Activated CD4-positive, CD25-positive, alpha-beta regulatory T cell treated with anti-CD3 and anti-CD28 coated beads, Interleukin-2, amount 50 U/mL, for 24 hours (primary cell): ENCODE data around the gene TBCD.

Experiments used
- ATAC-seq, 2 donors: fragments of 150-1000 bp; cut with Tn5 transposase; one replicate each; pipeline ENCODE4 v1.10.0; 2021; ENCODE audit warnings: mild to moderate bottlenecking in 1 of 2, moderate library complexity in 1 of 2

TBCD gene

DNA sequence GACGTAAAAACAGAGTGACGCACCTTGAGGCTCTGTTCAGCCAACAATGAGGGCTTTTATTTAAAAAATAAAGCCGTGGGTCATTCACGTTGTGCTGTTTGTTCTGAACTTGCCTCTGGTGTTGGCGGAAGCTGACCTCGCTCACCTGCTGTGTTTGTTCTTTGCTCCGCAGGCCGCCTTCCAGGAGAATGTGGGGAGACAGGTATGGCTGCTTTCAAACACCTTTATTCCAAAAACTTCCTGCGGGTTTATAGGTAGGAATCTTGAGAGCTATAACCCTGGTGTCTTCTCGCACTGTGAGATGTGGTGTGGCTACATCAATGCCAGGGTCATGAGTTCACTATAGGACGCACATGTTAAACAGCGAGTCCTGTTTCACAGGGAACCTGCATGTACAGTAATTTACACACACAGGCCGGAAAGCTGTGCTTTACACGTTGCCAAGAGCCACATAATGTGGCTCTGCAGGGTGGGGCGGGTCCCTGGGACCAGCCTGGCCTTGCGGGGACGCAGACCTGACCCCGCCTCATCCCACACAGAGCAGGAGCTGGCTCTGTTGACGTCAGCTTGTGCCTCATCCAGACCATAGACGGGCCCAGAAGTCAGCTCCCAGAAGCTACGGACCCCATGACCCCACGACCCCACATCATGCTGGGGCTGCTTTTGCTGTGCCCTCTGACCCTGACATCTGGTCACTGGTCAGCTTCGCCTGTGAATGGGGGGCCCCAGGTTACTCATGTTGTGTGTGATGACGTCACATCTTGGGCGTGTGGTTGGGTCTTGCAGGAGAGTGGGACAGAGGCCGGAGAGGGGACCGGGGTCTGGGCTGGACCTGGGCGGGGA lies 137.9 kb downstream of the TBCD start:
- ATAC-seq, result no peak

DNA sequence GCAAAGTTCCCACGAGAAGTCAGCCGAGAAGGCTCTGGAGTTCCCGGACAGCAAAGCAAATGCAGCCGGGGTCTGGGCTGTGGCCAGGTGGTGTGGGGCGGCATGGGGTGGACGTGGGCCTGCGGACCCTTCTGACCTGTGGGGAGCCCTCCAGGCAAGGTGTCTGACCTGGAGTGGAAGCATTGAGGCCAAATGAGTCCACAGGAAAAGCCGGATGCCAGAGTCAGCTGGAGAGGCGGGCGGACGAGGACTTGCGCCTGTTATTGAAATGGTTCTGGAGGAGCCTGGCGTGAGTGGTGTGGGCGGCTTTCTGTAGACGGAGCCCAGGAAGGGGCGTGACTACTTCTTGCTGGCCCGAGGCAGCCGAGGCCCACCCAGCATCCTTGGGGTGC lies 138.5 kb downstream of the TBCD start:
- ATAC-seq, result no peak

GRCh38 chr17:82890926-82891678 lies 139.2 kb downstream of the TBCD start:
- ATAC-seq, result no peak

GRCh38 chr17:82891911-82892310 lies 140.0 kb downstream of the TBCD start:
- no peak for ATAC-seq

- ATAC-seq, result peak; percentile 92
Measured at GRCh38 chr17:82892899-82893565, 141.2 kb downstream of the TBCD start.

DNA sequence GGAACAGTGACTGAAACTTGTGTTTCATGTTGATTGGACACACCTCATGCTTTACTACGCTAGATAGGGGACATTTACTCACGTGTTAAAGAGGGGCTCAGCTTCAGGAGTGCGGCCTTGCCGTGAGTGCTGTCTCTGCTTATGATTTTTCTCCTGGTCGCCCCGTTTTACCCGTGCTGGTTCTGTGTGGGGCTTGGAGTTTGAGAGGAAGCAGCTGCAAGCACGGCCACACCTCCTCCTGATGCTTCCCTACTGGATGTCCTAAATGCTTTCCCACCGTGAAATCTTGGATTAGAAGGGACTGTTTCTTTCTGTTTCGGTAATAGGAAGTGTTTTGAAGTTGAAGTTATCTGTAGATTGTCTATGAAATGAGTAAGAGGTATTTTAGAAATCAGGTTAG lies 141.9 kb downstream of the TBCD start:
- ATAC-seq, result peak; percentile 31 to 38

GRCh38 chr17:82894389-82894788 lies 142.5 kb downstream of the TBCD start:
- no peak for ATAC-seq

- no peak for ATAC-seq
Measured at GRCh38 chr17:82895087-82895486, 143.2 kb downstream of the TBCD start.

DNA sequence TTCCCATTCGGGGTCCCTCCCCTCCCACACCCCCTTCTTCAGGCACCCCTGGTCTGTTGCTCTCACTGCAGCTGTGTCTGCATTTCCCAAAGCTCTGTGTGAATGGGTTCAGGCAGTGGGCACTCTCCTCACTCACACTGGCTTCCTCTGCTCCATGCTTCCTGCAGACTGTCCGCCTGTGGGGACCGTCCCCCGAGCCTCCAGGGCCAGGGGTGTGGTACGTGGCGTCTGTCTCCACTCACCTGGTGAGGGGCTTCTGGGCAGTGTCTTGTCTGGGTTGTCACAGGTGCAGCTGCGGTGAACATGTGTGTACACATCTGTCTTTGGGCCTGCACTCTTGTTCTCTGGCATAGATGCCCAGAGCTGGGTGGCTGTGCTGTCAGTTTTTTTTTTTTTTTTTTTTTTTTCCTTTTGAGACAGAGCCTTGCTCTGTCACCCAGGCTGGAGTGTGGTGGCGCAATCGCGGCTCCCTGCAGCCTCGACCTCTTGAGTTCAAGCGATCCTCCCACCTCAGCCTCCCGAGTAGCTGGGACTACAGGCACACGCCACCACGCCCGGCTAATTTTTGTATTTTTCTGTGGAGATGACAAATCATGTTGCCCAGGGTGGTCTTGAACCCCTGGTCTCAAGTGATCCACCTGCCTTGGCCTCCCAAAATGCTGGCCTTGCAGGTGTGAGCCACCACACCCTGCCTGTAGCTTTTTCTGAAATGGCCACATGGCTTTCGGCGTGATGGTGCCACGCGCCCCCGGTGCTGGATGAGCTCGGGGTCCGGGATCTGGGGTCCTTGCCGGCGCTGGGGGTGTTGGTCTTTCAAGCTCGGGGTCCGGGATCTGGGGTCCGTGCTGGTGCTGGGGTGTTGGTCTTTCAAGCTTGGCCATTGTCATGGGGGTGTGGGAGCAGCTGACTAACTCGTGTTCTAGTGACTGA lies 144.5 kb downstream of the TBCD start:
- ATAC-seq, result no peak

DNA sequence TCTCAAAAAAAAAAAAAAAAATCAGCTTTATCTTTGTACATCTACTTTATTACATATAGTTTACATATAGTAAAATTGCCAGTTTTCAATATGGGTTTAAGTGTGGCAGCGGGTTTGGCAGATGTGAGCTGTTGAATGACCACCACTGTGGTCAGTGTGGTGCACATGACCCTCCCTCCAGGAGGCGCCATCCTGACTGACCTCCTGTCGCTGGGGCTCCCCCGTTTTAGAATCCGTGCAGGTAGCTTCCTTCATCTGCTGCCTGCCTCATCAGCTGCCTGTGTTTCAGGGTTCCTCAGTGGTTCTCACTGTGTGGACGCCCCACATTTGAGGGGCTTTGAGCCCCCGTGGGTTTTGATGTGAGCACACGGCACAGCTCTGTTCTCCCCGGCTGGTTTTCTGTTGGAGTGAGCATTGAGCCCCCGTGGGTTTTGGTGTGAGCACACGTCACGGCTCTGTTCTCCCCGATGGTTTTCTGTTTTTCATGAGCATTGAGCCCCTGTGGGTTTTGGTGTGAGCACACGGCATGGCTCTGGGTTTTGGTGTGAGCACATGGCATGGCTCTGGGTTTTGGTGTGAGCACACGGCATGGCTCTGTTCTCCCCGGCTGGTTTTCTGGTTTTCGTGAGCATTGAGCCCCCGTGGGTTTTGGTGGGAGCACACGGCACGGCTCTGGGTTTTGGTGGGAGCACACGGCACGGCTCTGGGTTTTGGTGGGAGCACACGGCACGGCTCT lies 145.8 kb downstream of the TBCD start:
- no peak for ATAC-seq

DNA sequence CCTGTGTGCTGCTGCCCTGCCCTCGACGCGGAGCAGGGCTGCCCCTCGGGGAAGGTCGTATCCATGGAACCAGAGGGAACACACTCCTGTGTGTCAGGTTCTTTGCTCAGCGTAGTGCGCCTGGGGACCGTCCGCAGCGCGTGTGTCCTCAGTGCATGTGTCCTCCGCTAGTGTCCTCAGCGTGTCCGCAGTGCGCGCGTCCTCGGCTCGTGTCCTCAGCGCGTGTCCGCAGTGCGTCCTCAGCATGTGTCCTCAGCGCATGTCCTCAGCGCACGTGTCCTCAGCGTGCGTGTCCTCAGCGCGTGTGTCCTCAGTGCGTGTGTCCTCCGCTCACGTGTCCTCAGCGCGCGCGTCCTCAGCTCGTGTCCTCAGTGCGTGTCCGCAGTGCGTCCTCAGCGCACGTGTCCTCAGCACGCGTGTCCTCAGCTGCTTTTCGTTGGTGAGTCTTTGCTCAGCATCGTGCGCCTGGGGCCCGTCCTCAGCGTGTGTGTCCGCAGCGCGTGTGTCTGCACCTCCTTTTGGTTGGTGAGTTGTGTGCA lies 147.2 kb downstream of the TBCD start:
- no peak for ATAC-seq

DNA sequence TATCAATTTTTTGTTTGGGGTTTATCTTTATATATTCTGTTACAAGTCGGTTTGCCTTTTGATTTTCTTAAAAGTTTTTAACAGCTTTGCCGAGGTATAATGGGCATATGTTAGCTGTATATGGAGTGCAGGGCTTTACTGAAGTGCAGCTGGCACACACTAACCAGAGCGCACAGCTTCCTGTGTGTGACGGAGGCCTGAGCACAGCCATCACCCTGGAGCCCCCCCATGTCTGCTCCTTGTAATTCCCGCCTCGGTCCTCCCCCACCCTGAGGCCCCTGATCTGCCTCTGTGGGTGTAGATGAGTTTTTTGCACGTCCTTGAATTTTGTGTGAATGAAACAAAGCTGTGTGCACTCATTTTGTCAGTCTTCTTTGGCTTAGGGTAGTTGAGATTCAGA lies 148.1 kb downstream of the TBCD start:
- ATAC-seq, result no peak

DNA sequence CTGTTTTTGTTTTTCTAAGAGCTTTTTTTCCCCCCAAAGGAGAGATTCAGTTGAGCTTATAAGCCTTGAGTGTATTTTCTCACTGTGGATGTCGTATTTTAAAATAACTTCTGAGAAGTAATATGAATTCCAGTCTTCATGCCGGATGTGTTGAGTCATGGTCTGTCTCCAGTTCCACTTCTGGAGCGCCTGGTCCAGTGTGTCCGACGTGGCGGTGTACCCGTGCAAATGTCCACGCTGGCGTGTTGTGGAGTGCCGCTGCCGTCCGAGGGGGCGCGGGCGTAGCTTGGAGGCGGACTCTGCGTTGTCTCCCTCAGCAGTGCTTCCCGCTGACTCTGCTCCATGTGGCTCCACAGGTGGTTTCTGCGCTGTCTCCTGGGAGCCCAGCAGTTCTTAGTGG lies 148.9 kb downstream of the TBCD start:
- no peak for ATAC-seq

GRCh38 chr17:82901356-82901755 lies 149.5 kb downstream of the TBCD start:
- ATAC-seq, result no peak

DNA sequence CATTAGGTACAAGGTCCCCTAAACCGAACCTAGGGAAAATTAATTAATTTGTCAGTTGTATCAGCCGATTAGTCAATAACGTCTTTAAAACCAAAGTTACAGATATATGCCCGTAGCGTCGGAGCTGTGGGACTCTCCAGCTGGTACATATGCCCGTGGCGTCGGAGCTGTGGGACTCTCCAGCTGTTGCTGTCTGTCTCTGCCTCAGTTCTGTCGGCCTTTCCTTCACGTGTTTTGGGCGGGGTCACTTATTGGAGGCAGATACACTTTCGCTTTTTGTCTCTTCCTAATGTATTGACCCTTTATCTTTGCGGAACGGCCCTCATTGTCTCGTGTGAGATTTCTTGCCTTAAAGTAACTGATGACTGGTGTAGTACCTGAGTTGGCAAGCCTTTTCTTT lies 150.0 kb downstream of the TBCD start:
- ATAC-seq, result no peak

DNA sequence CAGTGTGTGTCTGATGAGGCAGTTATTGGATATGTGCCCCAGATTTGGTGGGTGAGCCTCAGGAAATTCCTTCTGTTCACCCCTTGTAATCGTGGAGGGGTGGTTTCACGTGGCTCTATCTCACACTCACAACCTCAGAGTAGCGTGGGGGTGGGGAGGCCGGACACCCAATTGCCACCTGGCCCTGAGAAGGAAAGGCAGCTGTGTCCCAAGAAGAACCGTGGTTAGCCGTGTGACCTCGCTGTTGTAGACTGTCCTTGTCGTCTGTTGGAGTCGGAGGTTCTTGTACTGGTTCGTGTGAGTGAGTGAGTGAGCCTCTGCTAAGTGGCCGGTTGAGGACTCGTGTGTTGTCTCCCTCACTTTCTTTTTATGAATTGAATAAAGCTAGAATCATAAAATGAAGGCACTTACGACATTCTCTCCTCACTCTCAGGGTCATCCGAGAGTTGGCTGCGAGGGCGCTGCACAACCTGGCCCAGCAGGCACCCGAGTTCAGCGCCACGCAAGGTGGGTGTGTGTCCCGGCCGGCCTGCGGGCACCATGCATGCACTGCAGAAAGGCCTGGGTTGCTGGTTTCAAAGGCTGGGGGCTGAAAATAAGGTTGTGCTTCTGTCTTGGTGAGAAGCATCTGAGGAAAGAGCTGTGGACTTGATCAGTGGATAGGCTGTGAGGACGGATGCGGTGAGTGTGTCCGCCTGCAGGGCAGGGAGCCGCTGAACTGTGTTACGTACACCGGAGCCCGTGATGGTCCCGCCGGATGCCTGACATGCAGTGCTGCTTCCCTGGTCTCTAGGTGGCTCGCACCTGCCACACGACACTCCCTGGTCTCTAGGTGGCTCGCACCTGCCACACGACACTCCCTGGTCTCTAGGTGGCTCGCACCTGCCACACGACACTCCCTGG lies 151.4 kb downstream of the TBCD start:
- no peak for ATAC-seq

DNA sequence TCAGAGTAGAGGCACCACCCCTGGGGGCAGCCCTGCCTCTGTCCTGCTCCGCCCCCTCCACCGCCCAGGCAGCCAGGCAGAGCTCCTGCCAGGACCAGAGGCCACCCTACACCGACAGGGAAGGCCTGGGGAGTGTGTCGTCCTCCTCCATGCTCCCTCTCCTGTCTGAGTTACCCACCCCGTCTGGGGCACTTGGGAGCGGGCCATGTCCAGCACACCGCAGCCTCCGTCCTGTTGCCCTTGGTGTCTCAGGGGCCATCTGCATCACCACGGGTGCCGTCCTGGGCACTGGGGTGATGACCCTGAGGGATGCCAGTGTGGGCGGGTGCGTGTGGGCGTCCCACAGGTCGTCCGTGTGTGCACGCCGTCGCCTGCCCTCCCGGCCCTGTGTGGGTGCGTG lies 153.3 kb downstream of the TBCD start:
- ATAC-seq, result no peak

GRCh38 chr17:82907797-82908542 lies 156.1 kb downstream of the TBCD start:
- ATAC-seq, result no peak

DNA sequence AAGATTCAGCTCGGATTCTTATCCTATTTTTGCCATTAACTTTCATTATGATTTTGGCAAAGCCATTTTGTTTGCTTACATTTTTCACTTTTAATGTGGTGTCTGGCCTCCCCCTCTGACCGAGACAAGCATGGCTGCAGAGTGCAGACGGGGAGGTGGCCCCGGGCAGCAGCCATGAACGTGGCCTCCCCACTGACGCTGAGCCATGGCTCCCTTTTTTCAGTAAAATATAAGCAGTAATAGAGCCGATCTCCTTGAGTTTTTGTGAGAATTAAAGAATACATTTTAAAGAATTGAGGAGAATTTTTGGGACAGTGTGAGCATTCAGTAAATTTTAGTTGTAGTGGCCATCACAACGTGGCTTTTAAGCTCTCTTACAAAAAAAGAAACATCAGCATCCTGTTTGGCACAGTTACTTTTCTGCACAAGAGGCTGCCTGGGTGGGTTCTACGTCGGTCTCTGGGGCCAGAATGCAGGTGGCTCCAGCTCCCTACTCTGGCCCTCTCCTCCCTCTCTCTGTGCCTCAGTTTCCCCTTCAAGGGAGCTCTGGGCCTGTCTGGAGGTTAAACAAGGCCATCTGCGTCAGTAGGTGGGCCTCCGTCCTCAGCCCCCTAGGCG lies 156.8 kb downstream of the TBCD start:
- no peak for ATAC-seq
